Activated CD8-positive, alpha-beta T cell treated with anti-CD3 and anti-CD28 coated beads, Interleukin-2, amount 10 ng/mL, durations not matched to agents 7 days and 5 days (primary cell): Measurements from ENCODE around the gene CAPN15. TPM values are rescaled to one million over a fixed set of nuclear protein-coding genes. Genes with fewer than 3 reads are reported as not detected.

Experiments used
- ATAC-seq: fragments of 150-1000 bp; cut with Tn5 transposase; one replicate; pipeline ENCODE4 v1.10.0; 2021; ENCODE audit warnings: moderate library complexity
- CTCF ChIA-PET: fragments of 350-600 bp; sonication (Branson Sonifier 250); formaldehyde crosslinking; loops from one replicate; lab custom pipeline; 2021; ENCODE audit warnings: antibody characterized with exemption; lab: Charles Lee
- POLR2A ChIA-PET: fragments of 350-600 bp; sonication (Branson Sonifier 250); formaldehyde crosslinking; loops from one replicate; lab custom pipeline; 2021; ENCODE audit warnings: antibody characterized with exemption; lab: Charles Lee
- DNase-seq: peaks from one replicate; pipeline ENCODE4 v3.0.0-alpha.2; 2020
- H3K27ac Mint-ChIP-seq: one replicate; pipeline ENCODE4 v1.8.0; 2021; ENCODE audit warnings: mild to moderate bottlenecking, mixed read lengths
- H3K27me3 Mint-ChIP-seq: one replicate; pipeline ENCODE4 v1.8.0; 2021; ENCODE audit warnings: low read depth, mixed read lengths
- H3K36me3 Mint-ChIP-seq: one replicate; pipeline ENCODE4 v1.8.0; 2021; ENCODE audit warnings: low read depth, mixed read lengths
- H3K4me1 Mint-ChIP-seq: one replicate; pipeline ENCODE4 v1.8.0; 2021; ENCODE audit warnings: low read depth, mixed read lengths
- H3K4me3 Mint-ChIP-seq: one replicate; pipeline ENCODE4 v1.8.0; 2021; ENCODE audit warnings: mild to moderate bottlenecking, mixed read lengths
- H3K9me3 Mint-ChIP-seq: one replicate; pipeline ENCODE4 v1.8.0; 2022; ENCODE audit warnings: mixed read lengths; ENCODE audit not compliant: insufficient read depth
- total RNA-seq, 2 experiments: library from RNA; stranded (reverse); gene quantifications; one replicate each; pipeline ENCODE4 v1.2.3, GENCODE V29; 2021

CAPN15 gene
- total RNA-seq, 2 experiments from 2014 or later, result 85.3 to 93.0 TPM

DNA sequence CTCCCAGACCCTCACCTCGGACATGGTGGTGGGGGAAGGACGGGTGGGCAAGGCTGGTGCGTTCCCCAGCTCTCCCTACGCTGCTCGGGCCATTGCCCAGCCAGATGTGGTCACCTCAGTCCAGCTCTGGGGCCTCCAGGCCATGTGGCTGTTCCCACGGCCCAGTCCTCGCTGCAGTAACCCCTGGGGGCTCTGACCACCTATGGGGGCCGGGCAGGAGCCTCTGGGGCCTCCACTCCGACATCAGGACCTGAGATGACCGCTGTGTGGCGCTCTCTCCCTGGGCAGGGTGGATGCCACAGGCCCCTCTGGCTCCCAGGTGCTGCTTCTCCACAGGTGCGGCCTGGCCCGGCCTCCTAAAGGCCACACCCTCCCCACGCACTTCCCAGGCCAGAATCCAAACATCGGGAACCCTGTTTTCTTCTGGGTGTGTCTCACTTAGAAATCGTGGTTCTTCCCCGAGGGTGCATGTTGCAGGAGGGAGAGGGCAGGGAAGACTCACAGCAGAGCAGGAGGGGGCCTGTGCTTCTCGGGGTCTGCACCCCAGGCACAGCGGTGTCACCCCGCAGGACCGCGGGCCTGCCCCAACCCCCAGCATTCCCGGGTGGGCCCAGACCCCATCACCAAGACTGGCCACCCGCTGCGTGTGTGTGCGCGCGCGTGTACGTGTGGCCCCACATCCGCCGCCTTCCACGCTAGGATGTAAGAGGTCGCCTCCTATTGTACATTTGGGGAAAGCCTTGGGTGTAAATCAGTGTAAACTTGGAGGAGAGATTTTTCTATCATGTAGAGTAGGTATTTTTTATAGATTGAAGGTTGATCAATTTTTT lies 5.9 kb upstream of the CAPN15 start:
- Mint-ChIP-seq H3K9me3 (no peaks in the 10 kb centered on the region), H3K27me3 (no peaks in the 10 kb centered on the region), H3K27ac (no peak overlapping the region), H3K4me1 (peaks cover 16% of the 10 kb centered on the region), H3K4me3 (no peak overlapping the region), H3K36me3 (peaks cover 3% of the 10 kb centered on the region)
- POLR2A ChIA-PET, result interaction anchor here (0.6 kb wide), 1 partner anchor 111 kb away, joined by 3 read pairs; no protein-coding TSS in a partner anchor
- DNase-seq (no peak), ATAC-seq (no peak)
- CTCF ChIA-PET, result no interaction called here

DNA sequence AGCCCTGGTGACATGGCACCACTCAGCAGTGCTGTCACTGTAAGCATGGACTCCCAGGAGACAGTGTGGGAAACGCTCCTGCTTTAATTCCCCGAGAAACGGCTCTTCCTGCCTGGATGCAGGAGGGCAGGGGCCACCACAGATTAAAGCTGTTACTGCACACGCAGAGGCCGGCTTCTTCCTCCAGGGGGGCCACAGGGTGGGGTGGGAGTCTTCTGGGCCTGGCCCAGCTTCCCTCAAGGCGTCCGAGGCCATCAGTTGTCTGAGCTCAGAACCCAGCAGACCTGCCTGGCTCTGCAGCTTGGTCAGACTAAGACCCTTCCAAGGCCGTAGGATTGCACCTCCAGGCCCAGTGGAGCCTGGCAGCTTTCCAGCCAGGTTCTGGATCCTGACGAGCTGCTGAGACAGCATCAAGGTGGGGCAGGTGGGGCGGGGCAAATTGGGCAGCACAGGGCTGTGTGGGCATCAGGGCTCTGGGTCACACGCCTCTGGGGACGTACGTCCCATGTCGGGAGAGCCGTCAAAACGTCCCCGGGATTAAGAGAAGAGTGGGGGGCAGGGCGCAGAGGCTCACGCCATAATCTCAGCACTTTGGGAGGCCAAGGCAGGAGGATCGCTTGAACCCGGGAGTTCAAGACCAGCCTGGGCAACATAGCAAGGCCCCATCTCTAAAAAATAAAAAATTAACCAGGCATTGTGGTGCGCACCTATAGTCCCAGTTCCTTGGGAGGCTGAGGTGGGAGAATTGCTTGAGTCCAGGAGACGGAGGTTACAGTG lies 5.0 kb upstream of the CAPN15 start:
- ChIA-PET CTCF (no interaction called here), POLR2A (no interaction called here)
- Mint-ChIP-seq H3K27me3 (no peaks in the 10 kb centered on the region), H3K4me1 (peaks cover 17% of the 10 kb centered on the region), H3K36me3 (peaks cover 3% of the 10 kb centered on the region), H3K4me3 (no peak overlapping the region), H3K9me3 (no peaks in the 10 kb centered on the region), H3K27ac (no peak overlapping the region)
- DNase-seq, result no peak
- no peak for ATAC-seq

DNA sequence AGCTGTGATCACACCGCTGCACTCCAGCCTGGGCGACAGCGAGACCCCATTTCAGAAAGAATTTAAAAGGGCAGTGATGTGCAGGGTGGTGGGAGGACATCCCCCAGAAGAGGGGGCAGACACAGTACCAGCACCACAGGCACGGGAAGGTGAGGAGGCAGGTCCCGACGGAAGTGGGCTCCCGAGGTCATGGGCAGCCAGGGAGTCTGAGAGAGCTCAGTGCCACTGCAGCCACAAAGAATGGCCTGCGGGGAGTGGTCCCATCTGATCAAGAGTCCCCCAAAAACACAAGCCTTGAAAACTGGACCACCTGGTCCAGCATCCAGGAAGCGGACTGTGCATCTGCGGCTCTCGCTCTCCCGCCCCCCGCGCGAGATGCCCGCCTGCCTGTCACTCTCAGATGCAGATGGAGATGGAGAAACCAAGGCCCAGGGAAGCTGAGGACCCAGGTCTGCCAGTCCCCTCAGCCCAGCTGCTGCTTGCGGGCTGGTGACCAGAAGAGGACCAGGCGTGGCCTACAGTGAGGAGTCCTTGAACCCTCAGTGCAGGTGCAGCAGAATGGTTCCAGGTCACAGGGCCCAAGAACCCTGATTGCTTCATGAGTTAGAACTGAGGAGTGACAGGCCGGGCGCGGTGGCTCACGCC lies 4.3 kb upstream of the CAPN15 start:
- Mint-ChIP-seq H3K4me1 (peaks cover 17% of the 10 kb centered on the region), H3K9me3 (no peaks in the 10 kb centered on the region), H3K27me3 (no peaks in the 10 kb centered on the region), H3K4me3 (no peak overlapping the region), H3K36me3 (peaks cover 3% of the 10 kb centered on the region), H3K27ac (no peak overlapping the region)
- CTCF ChIA-PET, result no interaction called here
- POLR2A ChIA-PET, result no interaction called here
- ATAC-seq (no peak), DNase-seq (no peak)

DNA sequence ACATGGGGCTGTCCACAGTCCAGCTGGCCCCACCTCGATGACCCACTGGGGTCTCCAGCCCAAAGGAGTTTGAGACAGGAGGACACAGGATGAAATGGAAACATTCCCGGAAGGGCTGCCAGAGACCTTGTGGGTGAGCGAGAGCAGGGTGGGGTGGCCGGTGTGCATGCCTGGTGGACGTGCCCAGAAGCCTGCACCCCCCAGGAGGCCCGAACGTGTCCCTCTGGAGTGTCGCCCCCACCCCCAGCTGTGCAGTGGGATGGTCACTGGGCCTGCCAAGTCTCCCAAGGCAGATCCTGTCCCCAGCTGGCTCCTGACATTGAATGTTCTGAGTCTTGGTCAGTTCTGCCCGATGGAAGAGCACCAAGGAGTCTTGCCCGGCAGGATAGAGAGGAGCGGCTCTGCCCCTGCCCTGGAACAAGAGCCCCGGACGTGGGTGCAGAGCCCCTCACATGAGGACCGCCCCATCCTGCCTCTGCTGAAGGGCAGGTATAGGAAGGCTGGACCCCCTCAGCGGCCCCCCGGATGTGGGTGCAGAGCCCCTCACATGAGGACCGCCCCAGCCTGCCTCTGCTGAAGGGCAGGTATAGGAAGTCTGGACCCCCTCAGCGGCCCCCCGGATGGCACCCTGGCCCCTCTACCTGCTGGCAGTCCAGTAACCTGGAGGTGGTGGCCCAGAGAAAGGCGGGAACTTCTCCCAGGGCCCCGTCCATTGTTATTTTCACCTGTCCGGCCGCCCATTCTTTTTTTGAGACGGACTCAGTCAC lies 3.1 kb upstream of the CAPN15 start:
- CTCF ChIA-PET, result no interaction called here
- Mint-ChIP-seq H3K4me3 (no peak overlapping the region), H3K9me3 (no peaks in the 10 kb centered on the region), H3K27ac (no peak overlapping the region), H3K27me3 (no peaks in the 10 kb centered on the region), H3K36me3 (peaks cover 7% of the 10 kb centered on the region), H3K4me1 (peaks cover 24% of the 10 kb centered on the region)
- DNase-seq (no peak), ATAC-seq (no peak)
- POLR2A ChIA-PET, result no interaction called here

DNA sequence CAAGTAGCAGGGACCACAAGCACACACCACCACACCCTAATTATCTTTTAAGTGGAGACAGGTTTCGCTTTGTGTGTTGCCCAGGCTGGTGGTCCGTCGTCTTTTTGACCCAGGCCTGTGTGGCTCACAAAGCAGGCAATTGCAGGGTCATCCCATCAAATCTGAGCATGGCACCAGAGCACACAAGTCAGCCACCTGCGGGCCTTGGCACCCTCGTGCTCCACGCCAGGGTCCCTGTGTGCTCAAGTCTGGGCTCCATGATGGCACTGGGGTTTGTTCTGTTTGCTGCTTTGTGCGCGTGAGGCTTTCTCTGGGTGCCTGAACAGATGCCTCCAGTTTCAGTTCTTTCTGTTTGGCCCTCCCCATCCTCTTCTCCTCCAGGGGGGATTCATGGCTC lies 2.4 kb upstream of the CAPN15 start:
- DNase-seq, result no peak
- Mint-ChIP-seq H3K36me3 (peaks cover 11% of the 10 kb centered on the region), H3K27ac (peak overlapping the region; percentile 90), H3K9me3 (no peaks in the 10 kb centered on the region), H3K4me3 (peak overlapping the region; percentile 81), H3K4me1 (peaks cover 31% of the 10 kb centered on the region), H3K27me3 (no peaks in the 10 kb centered on the region)
- no peak for ATAC-seq
- ChIA-PET POLR2A (no interaction called here), CTCF (no interaction called here)

DNA sequence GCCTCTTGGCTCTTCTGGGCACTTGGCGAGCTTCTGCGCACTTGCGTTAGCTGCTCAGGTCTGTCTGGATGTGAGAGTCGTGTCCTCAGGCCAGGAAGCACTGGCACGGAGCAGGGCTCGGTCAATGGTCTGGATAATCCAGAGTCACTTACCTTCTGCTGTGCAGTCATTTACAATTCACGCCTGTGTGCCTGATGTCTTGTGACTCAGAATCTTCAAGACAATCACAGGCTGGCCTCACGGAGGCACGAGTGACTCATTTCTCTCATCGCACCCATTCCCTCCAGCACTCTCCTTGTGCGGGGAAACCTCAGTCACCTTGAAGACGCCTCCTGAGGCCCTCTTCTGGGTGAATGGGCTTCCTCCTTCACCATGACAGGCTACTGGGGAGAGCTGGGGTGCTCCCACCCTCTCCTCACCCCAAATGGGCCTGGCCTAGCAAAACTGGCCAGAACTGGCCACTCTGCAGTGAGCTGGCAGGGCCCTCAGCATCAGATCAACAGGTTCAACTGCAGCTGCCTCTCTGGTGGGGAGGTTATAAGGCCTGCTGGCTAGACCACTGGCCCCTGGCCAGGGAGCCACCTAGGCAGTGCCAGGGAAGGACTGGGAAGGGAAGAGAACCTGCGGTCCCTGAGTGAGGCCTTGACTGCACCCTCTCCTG lies 1.9 kb upstream of the CAPN15 start:
- no peaks in the 10 kb centered on the region for H3K9me3 Mint-ChIP-seq
- H3K27me3 Mint-ChIP-seq, result no peaks in the 10 kb centered on the region
- ChIA-PET CTCF (no interaction called here), POLR2A (interaction anchor here (0.6 kb wide), 1 partner anchor 143 kb away, joined by 4 read pairs; the partner anchor contains the start of gene RHOT2)
- H3K4me1 Mint-ChIP-seq, result peaks cover 34% of the 10 kb centered on the region
- peaks cover 13% of the 10 kb centered on the region for H3K36me3 Mint-ChIP-seq
- peak overlapping the region; percentile 90 for H3K27ac Mint-ChIP-seq
- H3K4me3 Mint-ChIP-seq, result peak overlapping the region; percentile 81
- DNase-seq (peak; percentile 77), ATAC-seq (peak; percentile 25)

DNA sequence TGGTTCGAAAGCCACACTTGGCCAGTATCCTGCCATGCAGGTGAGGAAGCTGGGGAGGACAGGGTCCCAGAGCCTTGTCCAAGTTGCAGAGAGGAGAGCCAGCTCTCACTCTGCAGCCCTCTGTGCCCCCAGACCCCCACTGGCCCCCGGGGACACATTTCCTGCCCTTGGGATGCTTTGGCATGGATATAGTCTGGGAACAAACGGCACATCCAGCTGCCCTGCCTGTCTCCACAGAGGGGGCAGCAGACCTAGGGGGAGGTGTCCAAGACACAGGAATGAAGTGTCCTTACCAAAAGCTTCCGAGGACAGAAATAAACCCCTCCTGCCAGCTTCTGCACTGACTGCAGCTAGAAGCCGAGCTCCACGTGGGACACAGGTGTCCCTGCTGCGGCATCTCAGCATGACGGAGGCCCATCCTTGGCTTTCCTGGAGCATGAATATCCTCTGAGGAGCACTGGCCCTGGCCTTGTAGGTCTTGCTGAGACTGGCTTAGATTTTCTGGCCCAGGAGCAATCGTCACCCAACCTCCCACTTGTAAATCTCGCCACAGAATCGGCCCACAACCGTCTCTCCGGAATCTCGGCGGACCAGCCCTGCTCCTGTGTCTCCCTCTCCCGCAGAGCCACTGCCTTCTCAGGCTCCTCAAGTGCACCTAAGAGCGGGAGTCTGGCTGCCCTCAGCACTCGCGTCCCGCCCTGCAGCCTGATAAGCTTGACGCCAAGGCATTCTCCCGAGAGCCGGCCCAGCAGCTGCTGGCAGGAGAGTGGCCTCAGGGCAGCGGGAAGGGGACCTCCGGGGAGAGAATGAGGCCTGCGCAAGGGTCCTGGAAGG lies 1.1 kb upstream of the CAPN15 start:
- H3K9me3 Mint-ChIP-seq, result no peaks in the 10 kb centered on the region
- H3K27me3 Mint-ChIP-seq, result no peaks in the 10 kb centered on the region
- H3K27ac Mint-ChIP-seq, result peak overlapping the region; percentile 90
- DNase-seq, result peak; percentile 42
- ChIA-PET POLR2A (interaction anchor here (0.6 to 1.3 kb wide), 5 partner anchors 11 to 142 kb away, joined by 3 to 4 read pairs (median 3); partner anchors contain the start of genes METTL26, NHLRC4 and RHOT2), CTCF (no interaction called here)
- ATAC-seq, result peak; percentile 4
- peak overlapping the region; percentile 81 for H3K4me3 Mint-ChIP-seq
- H3K4me1 Mint-ChIP-seq, result peaks cover 34% of the 10 kb centered on the region
- H3K36me3 Mint-ChIP-seq, result peaks cover 13% of the 10 kb centered on the region

DNA sequence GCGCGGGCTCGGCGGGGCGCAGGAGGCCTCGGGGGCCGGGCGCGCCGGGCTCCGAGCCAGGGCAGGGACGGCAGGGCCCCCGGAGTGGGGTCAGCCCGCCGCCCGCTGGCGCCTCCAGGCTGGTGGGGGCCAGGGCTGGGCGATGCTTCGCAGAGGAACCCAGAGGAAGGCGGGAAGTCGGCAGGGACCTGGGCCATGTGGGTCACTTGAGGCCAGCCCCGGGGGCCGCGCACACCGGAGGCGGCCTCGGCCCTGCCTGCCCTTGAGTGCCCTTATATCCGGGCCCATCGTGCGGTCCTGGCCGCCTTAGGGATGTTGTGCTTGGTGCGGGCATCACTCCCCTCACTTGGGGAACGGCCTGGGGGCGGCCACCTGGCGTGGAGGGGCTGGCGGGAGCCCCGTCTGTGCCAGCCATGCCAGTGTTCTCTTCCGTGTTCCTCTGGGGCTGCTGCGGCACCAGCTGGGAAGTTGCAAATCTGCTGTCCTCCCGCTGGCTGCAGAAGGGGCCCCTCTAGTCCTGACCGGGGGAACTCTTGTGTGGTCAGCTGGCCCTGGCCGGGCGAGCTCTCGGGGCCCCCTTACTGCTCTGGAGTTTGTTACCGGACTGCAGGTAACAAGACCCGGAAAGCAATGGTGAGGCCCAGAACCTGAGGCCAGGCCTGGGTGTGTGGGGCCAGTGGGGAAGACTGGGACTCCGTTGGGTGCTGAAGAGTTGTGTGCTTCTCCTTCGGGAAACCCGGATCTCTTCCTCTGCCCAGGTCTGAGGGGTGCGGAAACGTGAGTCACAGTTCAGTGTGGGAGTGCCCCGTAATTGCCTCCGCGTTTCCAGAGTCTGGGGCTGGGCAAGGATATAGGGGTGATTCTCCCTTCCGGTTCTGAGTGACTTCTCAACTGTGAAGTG lies 849 bp downstream of the CAPN15 start:
- H3K27ac Mint-ChIP-seq, result peak overlapping the region; percentile 95
- ATAC-seq, result peak; percentile 7
- H3K36me3 Mint-ChIP-seq, result peaks cover 13% of the 10 kb centered on the region
- no peaks in the 10 kb centered on the region for H3K9me3 Mint-ChIP-seq
- no peaks in the 10 kb centered on the region for H3K27me3 Mint-ChIP-seq
- H3K4me1 Mint-ChIP-seq, result peaks cover 34% of the 10 kb centered on the region
- peak; percentile 46 for DNase-seq
- POLR2A ChIA-PET, result interaction anchor here (0.8 to 1.4 kb wide), 7 partner anchors 8 to 157 kb away, joined by 3 read pairs; partner anchors contain the start of gene METTL26
- CTCF ChIA-PET, result no interaction called here
- peak overlapping the region; percentile 93 for H3K4me3 Mint-ChIP-seq

DNA sequence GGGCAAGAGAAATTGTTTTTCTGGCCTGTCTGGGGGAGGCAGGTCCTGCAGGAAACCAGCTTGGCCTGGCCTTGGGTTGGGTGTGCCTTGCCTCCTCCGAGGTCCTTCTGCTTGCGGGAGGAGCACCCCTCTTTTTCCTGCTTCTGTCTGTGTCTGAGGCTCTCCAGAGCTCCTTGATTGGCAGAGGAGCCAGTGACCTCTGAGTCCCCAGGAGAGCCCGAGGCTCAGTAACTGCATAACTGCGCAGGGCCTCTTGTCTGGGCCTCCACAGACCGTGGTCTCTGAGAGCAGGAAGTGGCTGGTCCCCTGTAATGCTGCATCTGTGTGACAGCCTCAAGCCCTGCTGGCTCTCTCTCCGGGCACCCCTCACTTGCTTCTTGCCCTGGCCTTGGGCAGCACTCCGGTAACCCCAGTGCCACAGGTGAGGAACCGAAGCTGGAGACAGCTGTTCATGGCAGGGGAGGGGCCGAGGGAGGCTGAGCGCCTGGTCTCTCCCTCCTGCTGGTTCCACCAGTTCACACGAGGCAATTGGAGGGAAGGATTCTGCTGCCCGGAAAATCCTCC lies 1.6 kb downstream of the CAPN15 start:
- ATAC-seq (peak; percentile 18), DNase-seq (peak; percentile 67)
- H3K4me1 Mint-ChIP-seq, result peaks cover 33% of the 10 kb centered on the region
- peaks cover 13% of the 10 kb centered on the region for H3K36me3 Mint-ChIP-seq
- ChIA-PET CTCF (no interaction called here), POLR2A (interaction anchor here (0.8 to 1.4 kb wide), 5 partner anchors 8 to 60 kb away, joined by 3 read pairs; no protein-coding TSS in a partner anchor)
- H3K4me3 Mint-ChIP-seq, result peak overlapping the region; percentile 93
- no peaks in the 10 kb centered on the region for H3K27me3 Mint-ChIP-seq
- peak overlapping the region; percentile 95 for H3K27ac Mint-ChIP-seq
- no peaks in the 10 kb centered on the region for H3K9me3 Mint-ChIP-seq
